IMR-90 (cell line): ENCODE results near the gene DMD. TPM values are rescaled to one million over a fixed set of nuclear protein-coding genes. Genes with fewer than 3 reads are reported as not detected.

Experiments used
- ATAC-seq: fragments of 200-7000 bp; cut with Tn5 transposase; 2 replicates; pipeline ENCODE4 v1.9.1; 2020; ENCODE audit warnings: low read depth, mild to moderate bottlenecking, moderate library complexity
- BruUV-seq: library from RNA; stranded (reverse); fragments of 400-500 nt; replicated peaks from 2 replicates; lab custom pipeline; 2021; lab: Mats Ljungman, UMichigan
- CTCF ChIA-PET: fragments of 300-600 bp; formaldehyde crosslinking; extraction: SDS; loops from one replicate; lab custom pipeline; 2021; ENCODE audit warnings: antibody characterized with exemption; lab: Yijun Ruan, JAX
- POLR2A ChIA-PET: fragments of 300-600 bp; sonication (Branson Sonifier 250); formaldehyde crosslinking; loops from one replicate; lab custom pipeline; 2022; ENCODE audit warnings: antibody characterized with exemption; ENCODE audit not compliant: unreplicated experiment; lab: Charles Lee
- DNase-seq: peaks from one replicate; pipeline ENCODE4 v3.0.0; 2013
- H2AFZ ChIP-seq: replicated peaks from 2 replicates; pipeline ENCODE3; 2013; ENCODE audit warnings: low read length, mild to moderate bottlenecking; ENCODE audit not compliant: poor library complexity
- H2AK5ac ChIP-seq: 2 replicates; pipeline ENCODE4 v1.6.1; 2013; ENCODE audit warnings: low read depth, low read length, inconsistent platforms
- H2AK9ac ChIP-seq: replicated peaks from 2 replicates; pipeline ENCODE3; 2013; ENCODE audit warnings: mild to moderate bottlenecking, low read depth, low read length, moderate library complexity; ENCODE audit not compliant: poor library complexity
- H2BK120ac ChIP-seq: 2 replicates; pipeline ENCODE4 v1.6.1; 2013; ENCODE audit warnings: low read depth, low read length, inconsistent platforms
- H2BK15ac ChIP-seq: 3 replicates; pipeline ENCODE4 v1.6.1; 2013; ENCODE audit warnings: low read depth, low read length, inconsistent platforms
- H2BK20ac ChIP-seq: 2 replicates; pipeline ENCODE4 v1.6.1; 2013; ENCODE audit warnings: low read depth, mild to moderate bottlenecking, inconsistent platforms, low read length, moderate library complexity
- H2BK5ac ChIP-seq: 2 replicates; pipeline ENCODE4 v1.6.1; 2013; ENCODE audit warnings: mild to moderate bottlenecking, low read depth, low read length, inconsistent platforms; ENCODE audit not compliant: poor library complexity, severe bottlenecking
- H3K14ac ChIP-seq: replicated peaks from 2 replicates; pipeline ENCODE4 v1.6.1; 2013; ENCODE audit warnings: low read depth, low read length, inconsistent platforms
- H3K18ac ChIP-seq: 2 replicates; pipeline ENCODE4 v1.6.1; 2013; ENCODE audit warnings: low read depth, low read length, control low read depth
- H3K23ac ChIP-seq: 2 replicates; pipeline ENCODE4 v1.6.1; 2013; ENCODE audit warnings: low read depth, low read length, inconsistent platforms
- H3K27ac ChIP-seq: 2 replicates; pipeline ENCODE4 v1.5.1; 2013; ENCODE audit warnings: mild to moderate bottlenecking, control low read depth, low read length; ENCODE audit not compliant: insufficient read depth
- H3K27me3 ChIP-seq: 2 replicates; pipeline ENCODE4 v1.6.1; 2013; ENCODE audit warnings: low read length; ENCODE audit not compliant: control insufficient read depth, insufficient read depth
- H3K36me3 ChIP-seq: 2 replicates; pipeline ENCODE4 v1.6.1; 2013; ENCODE audit warnings: low read length, mixed read lengths; ENCODE audit not compliant: control insufficient read depth, insufficient read depth
- H3K4ac ChIP-seq: 2 replicates; pipeline ENCODE4 v1.6.1; 2013; ENCODE audit warnings: low read depth, low read length, inconsistent platforms
- H3K4me1 ChIP-seq: 2 replicates; pipeline ENCODE4 v1.6.1; 2013; ENCODE audit warnings: low read length, mixed read lengths; ENCODE audit not compliant: control insufficient read depth, insufficient read depth
- H3K4me2 ChIP-seq: 2 replicates; pipeline ENCODE4 v1.6.1; 2013; ENCODE audit warnings: low read depth, mild to moderate bottlenecking, control low read depth, low read length, moderate library complexity
- H3K4me3 ChIP-seq: 2 replicates; pipeline ENCODE4 v1.5.1; 2013; ENCODE audit warnings: low read depth, mild to moderate bottlenecking, control low read depth, low read length, moderate library complexity; ENCODE audit not compliant: insufficient read depth
- H3K56ac ChIP-seq: 2 replicates; pipeline ENCODE4 v1.6.1; 2013; ENCODE audit warnings: low read length, inconsistent platforms; ENCODE audit not compliant: insufficient read depth; ENCODE audit errors: extremely low read depth
- H3K79me1 ChIP-seq, 2 experiments: 2 replicates each; pipeline ENCODE4 v1.6.1; 2013; ENCODE audit warnings: low read length in 2 of 2, inconsistent platforms in 1 of 2, low read depth in 1 of 2
- H3K9ac ChIP-seq: 2 replicates; pipeline ENCODE4 v1.6.1; 2013; ENCODE audit warnings: low read depth, low read length, control low read depth
- H3K9me1 ChIP-seq: 2 replicates; pipeline ENCODE4 v1.6.1; 2013; ENCODE audit warnings: low read length, inconsistent platforms; ENCODE audit not compliant: insufficient read depth
- H3K9me3 ChIP-seq: 2 replicates; pipeline ENCODE4 v1.6.1; 2013; ENCODE audit warnings: low read length; ENCODE audit not compliant: control insufficient read depth, insufficient read depth
- H4K20me1 ChIP-seq: 2 replicates; pipeline ENCODE4 v1.6.1; 2013; ENCODE audit warnings: low read length, inconsistent platforms; ENCODE audit not compliant: insufficient read depth
- H4K5ac ChIP-seq: 2 replicates; pipeline ENCODE4 v1.6.1; 2013; ENCODE audit warnings: mild to moderate bottlenecking, low read depth, low read length, control low read depth
- H4K8ac ChIP-seq, 2 experiments: 2 replicates each; pipeline ENCODE4 v1.6.1; 2013; ENCODE audit warnings: low read depth in 2 of 2, low read length in 2 of 2, control low read depth in 1 of 2, inconsistent platforms in 1 of 2
- H4K91ac ChIP-seq: 2 replicates; pipeline ENCODE4 v1.6.1; 2013; ENCODE audit warnings: low read depth, low read length, inconsistent platforms; ENCODE audit not compliant: insufficient read depth
- BHLHE40 ChIP-seq: fragments of 150-350 bp; IDR thresholded peaks from 2 replicates; pipeline ENCODE4 v1.6.1; 2016; ENCODE audit warnings: mild to moderate bottlenecking, low read depth, low read length
- CEBPB ChIP-seq: IDR thresholded peaks from 2 replicates; pipeline ENCODE4 v1.6.1; 2012; ENCODE audit warnings: low read depth, low read length, improper control_type of control experiment
- CHD1 ChIP-seq: IDR thresholded peaks from 2 replicates; pipeline ENCODE4 v1.6.1; 2012; ENCODE audit warnings: low read depth, low read length, improper control_type of control experiment
- FOS ChIP-seq: fragments of 150-350 bp; IDR thresholded peaks from 2 replicates; pipeline ENCODE4 v1.6.1; 2016; ENCODE audit warnings: low read depth, low read length
- NFE2L2 ChIP-seq: fragments of 150-350 bp; IDR thresholded peaks from 2 replicates; pipeline ENCODE4 v1.6.1; 2016; ENCODE audit warnings: low read depth, mild to moderate bottlenecking, low read length
- POLR2A ChIP-seq: IDR thresholded peaks from 2 replicates; pipeline ENCODE4 v1.6.1; 2012; ENCODE audit warnings: mild to moderate bottlenecking, low read depth, low read length
- RAD21 ChIP-seq: IDR thresholded peaks from 2 replicates; pipeline ENCODE4 v1.6.1; 2012; ENCODE audit warnings: low read length, improper control_type of control experiment
- RCOR1 ChIP-seq: IDR thresholded peaks from 2 replicates; pipeline ENCODE4 v1.6.1; 2012; ENCODE audit warnings: mild to moderate bottlenecking, low read length, improper control_type of control experiment; ENCODE audit not compliant: insufficient replicate concordance
- RFX5 ChIP-seq: IDR thresholded peaks from 2 replicates; pipeline ENCODE4 v1.8.0; 2012; ENCODE audit warnings: low read depth, mild to moderate bottlenecking, low read length, moderate library complexity
- USF2 ChIP-seq: fragments of 150-350 bp; IDR thresholded peaks from 2 replicates; pipeline ENCODE4 v1.6.1; 2017; ENCODE audit warnings: mild to moderate bottlenecking, antibody characterized with exemption, low read length, low read depth
- dilution Hi-C: fragments of 300-500 bp; cut with HindIII; formaldehyde crosslinking; loops from one replicate; pipeline ENCODE4 v1.14.3; 2018; ENCODE audit warnings: low sequenced_read_pairs; ENCODE audit not compliant: unreplicated experiment
- in situ Hi-C: fragments of 300-500 bp; cut with MboI; formaldehyde crosslinking; loops from 3 replicates; pipeline ENCODE4 v1.14.3; 2019; ENCODE audit warnings: low sequenced_read_pairs, inconsistent platforms, mixed read lengths
- intact Hi-C: fragments of 100-400 bp; cut with micrococcal nuclease; formaldehyde crosslinking; loops from 2 replicates; pipeline ENCODE4 v1.10.0; 2022
- polyA plus RNA-seq, 3 experiments: library from polyadenylated mRNA; depleted of rRNA; stranded (reverse); fragments of >200 nt; gene quantifications; 2 replicates each; pipeline ENCODE4 v1.2.3, GENCODE V29; 2012; ENCODE audit warnings: low replicate concordance in 1 of 3
- total RNA-seq: library from RNA; depleted of rRNA; stranded (reverse); fragments of >200 nt; gene quantifications from 2 replicates; pipeline ENCODE4 v1.2.3, GENCODE V29; 2012
- TF ChIP-seq, protein P1 (sequence below): conservative IDR thresholded peaks from 2 replicates; pipeline ENCODE4 v1.5.1; 2012; ENCODE audit warnings: mild to moderate bottlenecking, low read depth, low read length, improper control_type of control experiment
- TF ChIP-seq, protein P2 (sequence below): fragments of 150-350 bp; IDR thresholded peaks from 2 replicates; pipeline ENCODE4 v1.6.1; 2016; ENCODE audit warnings: low read depth, mild to moderate bottlenecking, low read length, moderate library complexity, borderline replicate concordance

DMD gene
- total and polyA plus RNA-seq, 2 of the 4 experiments (the other 2 are of a cell fraction): 6.6 to 11.8 TPM

DNA sequence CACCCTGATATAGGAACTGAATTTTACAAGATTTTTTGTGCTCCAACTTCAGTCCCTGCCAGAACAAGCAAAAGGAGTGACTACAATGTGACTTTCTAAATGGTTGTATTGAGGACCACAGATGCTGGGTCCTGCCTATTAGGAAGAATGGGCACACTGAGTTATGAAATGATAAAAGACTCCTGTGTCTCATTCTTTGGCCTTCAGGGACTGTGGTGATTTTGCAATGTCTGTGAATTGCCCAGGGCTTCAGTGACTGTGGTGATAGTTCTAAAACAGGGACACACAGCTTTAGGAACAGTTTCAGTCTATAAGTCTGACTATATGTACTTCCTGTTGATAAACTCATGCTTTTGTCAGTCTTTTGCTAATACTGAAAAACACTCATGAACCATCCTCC is 210.2 kb downstream of the DMD start:
- Histone ChIP-seq H2BK15ac (no peak overlapping the region), H3K23ac (no peak overlapping the region), H3K36me3 (no peaks in the 10 kb centered on the region), H2AFZ (no peak overlapping the region), H3K4me2 (no peak overlapping the region), H4K20me1 (no peaks in the 10 kb centered on the region), H3K9me3 (no peaks in the 10 kb centered on the region), H3K9ac (no peak overlapping the region), H4K91ac (no peak overlapping the region), H2AK9ac (no peak overlapping the region), H2AK5ac (no peak overlapping the region), H3K56ac (no peak overlapping the region), H3K27ac (no peak overlapping the region), H3K14ac (no peak overlapping the region), H3K4me3 (no peak overlapping the region), H3K27me3 (no peaks in the 10 kb centered on the region), H2BK5ac (no peak overlapping the region), H3K4me1 (no peaks in the 10 kb centered on the region), H3K4ac (no peak overlapping the region), H4K8ac (no peak overlapping the region), H3K9me1 (no peaks in the 10 kb centered on the region), H3K18ac (no peak overlapping the region), H3K79me1 (no peaks in the 10 kb centered on the region), H2BK20ac (no peak overlapping the region), H2BK120ac (no peak overlapping the region), H4K5ac (no peak overlapping the region)
- dilution Hi-C loops: no loop called here
- ChIA-PET CTCF (no interaction called here), POLR2A (no interaction called here)
- intact Hi-C loops: no loop called here
- no TSS peak for BruUV-seq
- ATAC-seq (no peak), DNase-seq (no peak)
- in situ Hi-C loops: no loop called here
- TF ChIP-seq CHD1 (no peak), NFE2L2 (no peak), RFX5 (no peak), RCOR1 (no peak), CEBPB (no peak), FOS (no peak), POLR2A (no peak), RAD21 (no peak), BHLHE40 (no peak), USF2 (no peak)
- TF ChIP-seq, protein P1, sequence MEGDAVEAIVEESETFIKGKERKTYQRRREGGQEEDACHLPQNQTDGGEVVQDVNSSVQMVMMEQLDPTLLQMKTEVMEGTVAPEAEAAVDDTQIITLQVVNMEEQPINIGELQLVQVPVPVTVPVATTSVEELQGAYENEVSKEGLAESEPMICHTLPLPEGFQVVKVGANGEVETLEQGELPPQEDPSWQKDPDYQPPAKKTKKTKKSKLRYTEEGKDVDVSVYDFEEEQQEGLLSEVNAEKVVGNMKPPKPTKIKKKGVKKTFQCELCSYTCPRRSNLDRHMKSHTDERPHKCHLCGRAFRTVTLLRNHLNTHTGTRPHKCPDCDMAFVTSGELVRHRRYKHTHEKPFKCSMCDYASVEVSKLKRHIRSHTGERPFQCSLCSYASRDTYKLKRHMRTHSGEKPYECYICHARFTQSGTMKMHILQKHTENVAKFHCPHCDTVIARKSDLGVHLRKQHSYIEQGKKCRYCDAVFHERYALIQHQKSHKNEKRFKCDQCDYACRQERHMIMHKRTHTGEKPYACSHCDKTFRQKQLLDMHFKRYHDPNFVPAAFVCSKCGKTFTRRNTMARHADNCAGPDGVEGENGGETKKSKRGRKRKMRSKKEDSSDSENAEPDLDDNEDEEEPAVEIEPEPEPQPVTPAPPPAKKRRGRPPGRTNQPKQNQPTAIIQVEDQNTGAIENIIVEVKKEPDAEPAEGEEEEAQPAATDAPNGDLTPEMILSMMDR: no peak
- TF ChIP-seq, protein P2, sequence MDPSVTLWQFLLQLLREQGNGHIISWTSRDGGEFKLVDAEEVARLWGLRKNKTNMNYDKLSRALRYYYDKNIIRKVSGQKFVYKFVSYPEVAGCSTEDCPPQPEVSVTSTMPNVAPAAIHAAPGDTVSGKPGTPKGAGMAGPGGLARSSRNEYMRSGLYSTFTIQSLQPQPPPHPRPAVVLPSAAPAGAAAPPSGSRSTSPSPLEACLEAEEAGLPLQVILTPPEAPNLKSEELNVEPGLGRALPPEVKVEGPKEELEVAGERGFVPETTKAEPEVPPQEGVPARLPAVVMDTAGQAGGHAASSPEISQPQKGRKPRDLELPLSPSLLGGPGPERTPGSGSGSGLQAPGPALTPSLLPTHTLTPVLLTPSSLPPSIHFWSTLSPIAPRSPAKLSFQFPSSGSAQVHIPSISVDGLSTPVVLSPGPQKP: no peak
